ENCODE data around the gene FGF6.

DNA sequence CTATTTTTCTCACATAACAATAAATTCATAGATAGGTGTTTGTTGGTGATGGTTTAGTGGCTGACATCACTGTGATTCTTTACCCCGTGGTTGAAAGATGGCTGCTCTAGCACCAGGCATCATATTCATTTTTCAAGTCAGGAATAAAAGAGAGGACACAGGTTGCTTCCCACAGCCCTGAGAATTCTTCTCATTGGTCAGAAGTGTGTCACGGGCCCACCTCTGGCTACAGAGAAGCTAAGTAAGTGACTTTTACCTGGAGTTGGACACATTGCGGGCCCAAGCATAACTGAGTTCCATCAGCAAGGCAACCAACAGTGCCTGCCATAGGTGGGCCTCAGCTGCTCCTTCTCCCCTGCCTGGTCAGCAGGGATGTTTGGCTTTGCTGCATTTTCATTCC lies 38.5 kb downstream of the FGF6 start:
- TF ChIP-seq, protein P1, sequence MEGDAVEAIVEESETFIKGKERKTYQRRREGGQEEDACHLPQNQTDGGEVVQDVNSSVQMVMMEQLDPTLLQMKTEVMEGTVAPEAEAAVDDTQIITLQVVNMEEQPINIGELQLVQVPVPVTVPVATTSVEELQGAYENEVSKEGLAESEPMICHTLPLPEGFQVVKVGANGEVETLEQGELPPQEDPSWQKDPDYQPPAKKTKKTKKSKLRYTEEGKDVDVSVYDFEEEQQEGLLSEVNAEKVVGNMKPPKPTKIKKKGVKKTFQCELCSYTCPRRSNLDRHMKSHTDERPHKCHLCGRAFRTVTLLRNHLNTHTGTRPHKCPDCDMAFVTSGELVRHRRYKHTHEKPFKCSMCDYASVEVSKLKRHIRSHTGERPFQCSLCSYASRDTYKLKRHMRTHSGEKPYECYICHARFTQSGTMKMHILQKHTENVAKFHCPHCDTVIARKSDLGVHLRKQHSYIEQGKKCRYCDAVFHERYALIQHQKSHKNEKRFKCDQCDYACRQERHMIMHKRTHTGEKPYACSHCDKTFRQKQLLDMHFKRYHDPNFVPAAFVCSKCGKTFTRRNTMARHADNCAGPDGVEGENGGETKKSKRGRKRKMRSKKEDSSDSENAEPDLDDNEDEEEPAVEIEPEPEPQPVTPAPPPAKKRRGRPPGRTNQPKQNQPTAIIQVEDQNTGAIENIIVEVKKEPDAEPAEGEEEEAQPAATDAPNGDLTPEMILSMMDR (IDR thresholded peaks at IDR 0.05; ENCODE audit: insufficient read depth, low read length), result no peak
- no peak for TF ChIP-seq POLR2AphosphoS5 (IDR thresholded peaks at IDR 0.05; ENCODE audit: low read depth)
- TF ChIP-seq, protein P2, sequence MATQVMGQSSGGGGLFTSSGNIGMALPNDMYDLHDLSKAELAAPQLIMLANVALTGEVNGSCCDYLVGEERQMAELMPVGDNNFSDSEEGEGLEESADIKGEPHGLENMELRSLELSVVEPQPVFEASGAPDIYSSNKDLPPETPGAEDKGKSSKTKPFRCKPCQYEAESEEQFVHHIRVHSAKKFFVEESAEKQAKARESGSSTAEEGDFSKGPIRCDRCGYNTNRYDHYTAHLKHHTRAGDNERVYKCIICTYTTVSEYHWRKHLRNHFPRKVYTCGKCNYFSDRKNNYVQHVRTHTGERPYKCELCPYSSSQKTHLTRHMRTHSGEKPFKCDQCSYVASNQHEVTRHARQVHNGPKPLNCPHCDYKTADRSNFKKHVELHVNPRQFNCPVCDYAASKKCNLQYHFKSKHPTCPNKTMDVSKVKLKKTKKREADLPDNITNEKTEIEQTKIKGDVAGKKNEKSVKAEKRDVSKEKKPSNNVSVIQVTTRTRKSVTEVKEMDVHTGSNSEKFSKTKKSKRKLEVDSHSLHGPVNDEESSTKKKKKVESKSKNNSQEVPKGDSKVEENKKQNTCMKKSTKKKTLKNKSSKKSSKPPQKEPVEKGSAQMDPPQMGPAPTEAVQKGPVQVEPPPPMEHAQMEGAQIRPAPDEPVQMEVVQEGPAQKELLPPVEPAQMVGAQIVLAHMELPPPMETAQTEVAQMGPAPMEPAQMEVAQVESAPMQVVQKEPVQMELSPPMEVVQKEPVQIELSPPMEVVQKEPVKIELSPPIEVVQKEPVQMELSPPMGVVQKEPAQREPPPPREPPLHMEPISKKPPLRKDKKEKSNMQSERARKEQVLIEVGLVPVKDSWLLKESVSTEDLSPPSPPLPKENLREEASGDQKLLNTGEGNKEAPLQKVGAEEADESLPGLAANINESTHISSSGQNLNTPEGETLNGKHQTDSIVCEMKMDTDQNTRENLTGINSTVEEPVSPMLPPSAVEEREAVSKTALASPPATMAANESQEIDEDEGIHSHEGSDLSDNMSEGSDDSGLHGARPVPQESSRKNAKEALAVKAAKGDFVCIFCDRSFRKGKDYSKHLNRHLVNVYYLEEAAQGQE (IDR thresholded peaks at IDR 0.05; ENCODE audit: insufficient replicate concordance, low read depth), result no peak
- TF ChIP-seq GABPA (IDR thresholded peaks at IDR 0.05; ENCODE audit: low read depth), result no peak
